Measurements from ENCODE around the gene PTCD1. TPM values are rescaled to one million over a fixed set of nuclear protein-coding genes. Genes with fewer than 3 reads are reported as not detected.
A peak's percentile ranks its signal among the peaks of the same experiment; 100 is the strongest.

The PTCD1 gene
- total and polyA plus RNA-seq, 10 donors, result 2.1 to 17.5 (median 5.3) TPM

DNA sequence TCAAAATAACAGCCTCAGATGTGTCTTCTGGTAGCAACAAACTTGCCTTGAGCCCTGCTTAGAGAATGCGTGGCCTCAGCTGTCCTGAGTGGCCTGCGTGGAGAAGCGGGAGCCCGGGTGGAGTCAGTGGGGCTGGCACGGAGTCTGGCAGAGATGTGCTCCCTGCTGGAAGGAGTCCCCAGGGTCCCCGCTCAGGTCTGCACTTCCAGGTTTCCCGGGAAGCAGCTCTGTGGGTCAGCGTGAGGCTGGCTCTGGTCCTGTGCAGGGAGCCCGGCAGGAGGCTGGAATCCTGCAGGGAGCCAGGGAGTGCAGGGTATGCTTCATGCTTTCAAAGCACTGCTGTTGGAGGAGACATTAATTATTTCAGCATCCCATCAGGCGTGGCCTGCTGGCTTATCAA lies 10.3 kb upstream of the PTCD1 start:
- TF ChIP-seq, protein P1, sequence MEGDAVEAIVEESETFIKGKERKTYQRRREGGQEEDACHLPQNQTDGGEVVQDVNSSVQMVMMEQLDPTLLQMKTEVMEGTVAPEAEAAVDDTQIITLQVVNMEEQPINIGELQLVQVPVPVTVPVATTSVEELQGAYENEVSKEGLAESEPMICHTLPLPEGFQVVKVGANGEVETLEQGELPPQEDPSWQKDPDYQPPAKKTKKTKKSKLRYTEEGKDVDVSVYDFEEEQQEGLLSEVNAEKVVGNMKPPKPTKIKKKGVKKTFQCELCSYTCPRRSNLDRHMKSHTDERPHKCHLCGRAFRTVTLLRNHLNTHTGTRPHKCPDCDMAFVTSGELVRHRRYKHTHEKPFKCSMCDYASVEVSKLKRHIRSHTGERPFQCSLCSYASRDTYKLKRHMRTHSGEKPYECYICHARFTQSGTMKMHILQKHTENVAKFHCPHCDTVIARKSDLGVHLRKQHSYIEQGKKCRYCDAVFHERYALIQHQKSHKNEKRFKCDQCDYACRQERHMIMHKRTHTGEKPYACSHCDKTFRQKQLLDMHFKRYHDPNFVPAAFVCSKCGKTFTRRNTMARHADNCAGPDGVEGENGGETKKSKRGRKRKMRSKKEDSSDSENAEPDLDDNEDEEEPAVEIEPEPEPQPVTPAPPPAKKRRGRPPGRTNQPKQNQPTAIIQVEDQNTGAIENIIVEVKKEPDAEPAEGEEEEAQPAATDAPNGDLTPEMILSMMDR (IDR thresholded peaks at IDR 0.05 in 8 of 11, conservative IDR thresholded peaks at IDR 0.05 in 3 of 11), result no peak
- TF ChIP-seq POLR2A (IDR thresholded peaks at IDR 0.05) (no peak), POLR2AphosphoS5 (IDR thresholded peaks at IDR 0.05) (peak in 1 of 3 donors; percentile 32)
- Histone ChIP-seq H3K4me3 (no peak overlapping the region), H3K27me3 (replicated peaks in 1 of 7) (no peaks in the 10 kb centered on the region), H3K9me3 (no peaks in the 10 kb centered on the region), H3K27ac (no peak overlapping the region), H3K4me1 (peaks cover 0 to 42% (median 11%) of the 10 kb centered on the region in 6 donors), H3K36me3 (peaks cover 0 to 100% (median 87%) of the 10 kb centered on the region in 6 donors)
- intact Hi-C loops (cut with DNase I; ENCODE audit: low total_unique reads), result no loop called here
- DNase-seq, result no peak
- WGBS, 5 donors, result 93 to 100% (median 96%) methylated on average over 6 to 10 of the region's 10 CpGs

- Histone ChIP-seq H3K9me3 (no peaks in the 10 kb centered on the region), H3K36me3 (peaks cover 0 to 100% (median 81%) of the 10 kb centered on the region in 6 donors), H3K27ac (no peak overlapping the region), H3K27me3 (replicated peaks in 1 of 7) (no peaks in the 10 kb centered on the region), H3K4me1 (peaks cover 0 to 40% (median 11%) of the 10 kb centered on the region in 6 donors), H3K4me3 (no peak overlapping the region)
- intact Hi-C loops (cut with DNase I; ENCODE audit: low total_unique reads), result no loop called here
- TF ChIP-seq POLR2AphosphoS5 (IDR thresholded peaks at IDR 0.05), result no peak
- TF ChIP-seq, protein P1 (IDR thresholded peaks at IDR 0.05 in 8 of 11, conservative IDR thresholded peaks at IDR 0.05 in 3 of 11), result peak in 1 of 11 experiments; percentile 13
- DNase-seq, result no peak
- 87 to 95% (median 92%) methylated on average over 8 to 10 of the region's 10 CpGs for WGBS, 5 donors
Observed at GRCh38 chr7:99447943-99448342, 9.3 kb upstream of the PTCD1 start.

- no peak for DNase-seq
- TF ChIP-seq, protein P1 (IDR thresholded peaks at IDR 0.05 in 8 of 11, conservative IDR thresholded peaks at IDR 0.05 in 3 of 11), result no peak
- no peak for TF ChIP-seq POLR2AphosphoS5 (IDR thresholded peaks at IDR 0.05)
- TF ChIP-seq POLR2A (IDR thresholded peaks at IDR 0.05), result no peak
- WGBS, 5 donors, result 89 to 94% (median 92%) methylated on average over 4 of the region's 4 CpGs
- Histone ChIP-seq H3K4me3 (no peak overlapping the region), H3K9me3 (no peaks in the 10 kb centered on the region), H3K27me3 (replicated peaks in 1 of 7) (no peaks in the 10 kb centered on the region), H3K4me1 (peaks cover 0 to 51% (median 18%) of the 10 kb centered on the region in 6 donors), H3K27ac (no peak overlapping the region), H3K36me3 (peaks cover 0 to 93% (median 66%) of the 10 kb centered on the region in 6 donors)
- intact Hi-C loops (cut with DNase I; ENCODE audit: low total_unique reads), result no loop called here
Observed at GRCh38 chr7:99446096-99446495, 7.5 kb upstream of the PTCD1 start.

GRCh38 chr7:99440195-99440594 lies 1.6 kb upstream of the PTCD1 start:
- H3K36me3 ChIP-seq, result peaks cover 0 to 37% (median 14%) of the 10 kb centered on the region in 6 donors
- intact Hi-C loops (cut with DNase I; ENCODE audit: low total_unique reads), result no loop called here
- no peaks in the 10 kb centered on the region for H3K27me3 ChIP-seq (replicated peaks in 1 of 7)
- H3K27ac ChIP-seq, result peak overlapping the region in 1 of 8 donors; percentile 94
- TF ChIP-seq POLR2A (IDR thresholded peaks at IDR 0.05), result no peak
- no peak for TF ChIP-seq POLR2AphosphoS5 (IDR thresholded peaks at IDR 0.05)
- TF ChIP-seq, protein P1 (IDR thresholded peaks at IDR 0.05 in 8 of 11, conservative IDR thresholded peaks at IDR 0.05 in 3 of 11), result no peak
- WGBS, 5 donors, result 81 to 87% (median 84%) methylated on average over 9 of the region's 9 CpGs
- DNase-seq, result no peak
- H3K9me3 ChIP-seq, result no peaks in the 10 kb centered on the region
- H3K4me1 ChIP-seq, result peaks cover 13 to 76% (median 41%) of the 10 kb centered on the region in 6 donors
- H3K4me3 ChIP-seq, result peak overlapping the region in 5 of 8 donors; percentile 78 to 99 (median 96)

Measured in spleen (tissue), 11 donors.